Measurements from ENCODE around the gene ADRM1.
A peak's percentile ranks its signal among the peaks of the same experiment; 100 is the strongest.

ADRM1 gene

GRCh38 chr20:62355516-62355877, 52.7 kb downstream of the ADRM1 start:
- TF ChIP-seq CTCF (IDR thresholded peaks at IDR 0.05): no peak
- Histone ChIP-seq H3K36me3 (ENCODE audit: control insufficient read depth, insufficient read depth, low read length) (no peaks in the 10 kb centered on the region), H2AFZ (no peak overlapping the region), H3K4me1 (peaks cover 20% of the 10 kb centered on the region), H3K27ac (peak overlapping the region; percentile 70), H3K9me3 (ENCODE audit: control insufficient read depth, low read length) (no peaks in the 10 kb centered on the region), H3K4me3 (ENCODE audit: low read depth, low read length) (no peak overlapping the region), H3K27me3 (ENCODE audit: control insufficient read depth, insufficient read depth, low read length) (no peaks in the 10 kb centered on the region), H3K4me2 (ENCODE audit: low read length) (no peak overlapping the region), H3K79me2 (peaks cover 2% of the 10 kb centered on the region), H3K9ac (no peak overlapping the region)

- peak overlapping the region; percentile 70 for H3K27ac ChIP-seq
- H3K4me1 ChIP-seq: peaks cover 20% of the 10 kb centered on the region
- H3K9ac ChIP-seq: no peak overlapping the region
- H3K9me3 ChIP-seq (ENCODE audit: control insufficient read depth, low read length): no peaks in the 10 kb centered on the region
- no peak for TF ChIP-seq CTCF (IDR thresholded peaks at IDR 0.05)
- H3K27me3 ChIP-seq (ENCODE audit: control insufficient read depth, insufficient read depth, low read length): no peaks in the 10 kb centered on the region
- no peak overlapping the region for H3K4me2 ChIP-seq (ENCODE audit: low read length)
- no peaks in the 10 kb centered on the region for H3K36me3 ChIP-seq (ENCODE audit: control insufficient read depth, insufficient read depth, low read length)
- peaks cover 2% of the 10 kb centered on the region for H3K79me2 ChIP-seq
- H2AFZ ChIP-seq: peak overlapping the region; percentile 17
- no peak overlapping the region for H3K4me3 ChIP-seq (ENCODE audit: low read depth, low read length)
These were observed 53.2 kb downstream of the ADRM1 start for GRCh38 chr20:62355878-62356588.

GRCh38 chr20:62356589-62357186, 53.9 kb downstream of the ADRM1 start:
- no peak overlapping the region for H2AFZ ChIP-seq
- H3K27ac ChIP-seq: peak overlapping the region; percentile 70
- peaks cover 20% of the 10 kb centered on the region for H3K4me1 ChIP-seq
- H3K79me2 ChIP-seq: peaks cover 2% of the 10 kb centered on the region
- no peak overlapping the region for H3K4me2 ChIP-seq (ENCODE audit: low read length)
- H3K9ac ChIP-seq: no peak overlapping the region
- no peaks in the 10 kb centered on the region for H3K36me3 ChIP-seq (ENCODE audit: control insufficient read depth, insufficient read depth, low read length)
- no peaks in the 10 kb centered on the region for H3K9me3 ChIP-seq (ENCODE audit: control insufficient read depth, low read length)
- H3K4me3 ChIP-seq (ENCODE audit: low read depth, low read length): no peak overlapping the region
- H3K27me3 ChIP-seq (ENCODE audit: control insufficient read depth, insufficient read depth, low read length): no peaks in the 10 kb centered on the region
- no peak for TF ChIP-seq CTCF (IDR thresholded peaks at IDR 0.05)

GRCh38 chr20:62357187-62357667, 54.4 kb downstream of the ADRM1 start:
- no peak overlapping the region for H3K4me3 ChIP-seq (ENCODE audit: low read depth, low read length)
- no peaks in the 10 kb centered on the region for H3K9me3 ChIP-seq (ENCODE audit: control insufficient read depth, low read length)
- H2AFZ ChIP-seq: no peak overlapping the region
- TF ChIP-seq CTCF (IDR thresholded peaks at IDR 0.05): no peak
- H3K9ac ChIP-seq: no peak overlapping the region
- no peak overlapping the region for H3K4me2 ChIP-seq (ENCODE audit: low read length)
- H3K36me3 ChIP-seq (ENCODE audit: control insufficient read depth, insufficient read depth, low read length): no peaks in the 10 kb centered on the region
- peaks cover 2% of the 10 kb centered on the region for H3K79me2 ChIP-seq
- no peaks in the 10 kb centered on the region for H3K27me3 ChIP-seq (ENCODE audit: control insufficient read depth, insufficient read depth, low read length)
- peak overlapping the region; percentile 70 for H3K27ac ChIP-seq
- peaks cover 20% of the 10 kb centered on the region for H3K4me1 ChIP-seq
